ENCODE data around the gene ZNF407.

ZNF407 gene

GRCh38 chr18:74933930-74934329 is 336.3 kb downstream of the ZNF407 start:
- H3K27ac ChIP-seq (ENCODE audit: low read depth, low read length) = no peak overlapping the region
- H3K27me3 ChIP-seq (ENCODE audit: control insufficient read depth, insufficient read depth, low read length) = no peaks in the 10 kb centered on the region
- no peaks in the 10 kb centered on the region for H3K4me1 ChIP-seq (ENCODE audit: control insufficient read depth, insufficient read depth, low read length)
- no peak overlapping the region for H3K9ac ChIP-seq (ENCODE audit: low read length)
- H3K36me3 ChIP-seq (ENCODE audit: control insufficient read depth, insufficient read depth, low read length) = no peaks in the 10 kb centered on the region
- no peak overlapping the region for H3K4me3 ChIP-seq (ENCODE audit: low read length)

- no peak overlapping the region for H3K4me3 ChIP-seq (ENCODE audit: low read length)
- H3K27ac ChIP-seq (ENCODE audit: low read depth, low read length) = no peak overlapping the region
- no peak overlapping the region for H3K9ac ChIP-seq (ENCODE audit: low read length)
- H3K27me3 ChIP-seq (ENCODE audit: control insufficient read depth, insufficient read depth, low read length) = no peaks in the 10 kb centered on the region
- no peaks in the 10 kb centered on the region for H3K36me3 ChIP-seq (ENCODE audit: control insufficient read depth, insufficient read depth, low read length)
- H3K4me1 ChIP-seq (ENCODE audit: control insufficient read depth, insufficient read depth, low read length) = no peaks in the 10 kb centered on the region
Observed at GRCh38 chr18:74935434-74935833, 337.8 kb downstream of the ZNF407 start.

GRCh38 chr18:74936343-74936742 is 338.7 kb downstream of the ZNF407 start:
- Histone ChIP-seq H3K36me3 (ENCODE audit: control insufficient read depth, insufficient read depth, low read length) (no peaks in the 10 kb centered on the region), H3K9ac (ENCODE audit: low read length) (no peak overlapping the region), H3K27ac (ENCODE audit: low read depth, low read length) (no peak overlapping the region), H3K4me1 (ENCODE audit: control insufficient read depth, insufficient read depth, low read length) (no peaks in the 10 kb centered on the region), H3K4me3 (ENCODE audit: low read length) (no peak overlapping the region), H3K27me3 (ENCODE audit: control insufficient read depth, insufficient read depth, low read length) (no peaks in the 10 kb centered on the region)

- H3K4me1 ChIP-seq (ENCODE audit: control insufficient read depth, insufficient read depth, low read length) = no peaks in the 10 kb centered on the region
- no peak overlapping the region for H3K4me3 ChIP-seq (ENCODE audit: low read length)
- no peak overlapping the region for H3K27ac ChIP-seq (ENCODE audit: low read depth, low read length)
- H3K36me3 ChIP-seq (ENCODE audit: control insufficient read depth, insufficient read depth, low read length) = no peaks in the 10 kb centered on the region
- no peaks in the 10 kb centered on the region for H3K27me3 ChIP-seq (ENCODE audit: control insufficient read depth, insufficient read depth, low read length)
- no peak overlapping the region for H3K9ac ChIP-seq (ENCODE audit: low read length)
Observed at GRCh38 chr18:74937291-74937690, 339.6 kb downstream of the ZNF407 start.

- no peaks in the 10 kb centered on the region for H3K27me3 ChIP-seq (ENCODE audit: control insufficient read depth, insufficient read depth, low read length)
- no peak overlapping the region for H3K27ac ChIP-seq (ENCODE audit: low read depth, low read length)
- no peak overlapping the region for H3K9ac ChIP-seq (ENCODE audit: low read length)
- no peaks in the 10 kb centered on the region for H3K36me3 ChIP-seq (ENCODE audit: control insufficient read depth, insufficient read depth, low read length)
- H3K4me1 ChIP-seq (ENCODE audit: control insufficient read depth, insufficient read depth, low read length) = no peaks in the 10 kb centered on the region
- no peak overlapping the region for H3K4me3 ChIP-seq (ENCODE audit: low read length)
Observed at GRCh38 chr18:74940856-74941255, 343.2 kb downstream of the ZNF407 start.

- Histone ChIP-seq H3K4me3 (ENCODE audit: low read length) (no peak overlapping the region), H3K27ac (ENCODE audit: low read depth, low read length) (no peak overlapping the region), H3K4me1 (ENCODE audit: control insufficient read depth, insufficient read depth, low read length) (no peaks in the 10 kb centered on the region)
Observed at GRCh38 chr18:74942319-74942910, 344.7 kb downstream of the ZNF407 start.

GRCh38 chr18:74944676-74945075 is 347.0 kb downstream of the ZNF407 start:
- H3K27me3 ChIP-seq (ENCODE audit: control insufficient read depth, insufficient read depth, low read length) = no peaks in the 10 kb centered on the region
- no peak overlapping the region for H3K27ac ChIP-seq (ENCODE audit: low read depth, low read length)
- H3K9ac ChIP-seq (ENCODE audit: low read length) = no peak overlapping the region
- no peaks in the 10 kb centered on the region for H3K4me1 ChIP-seq (ENCODE audit: control insufficient read depth, insufficient read depth, low read length)
- no peaks in the 10 kb centered on the region for H3K36me3 ChIP-seq (ENCODE audit: control insufficient read depth, insufficient read depth, low read length)
- no peak overlapping the region for H3K4me3 ChIP-seq (ENCODE audit: low read length)

More at GRCh38 chr18:74942319-74942910, 344.7 kb downstream of the ZNF407 start:
- Histone ChIP-seq H3K27me3 (ENCODE audit: control insufficient read depth, insufficient read depth, low read length) (no peaks in the 10 kb centered on the region), H3K36me3 (ENCODE audit: control insufficient read depth, insufficient read depth, low read length) (no peaks in the 10 kb centered on the region), H3K9ac (ENCODE audit: low read length) (no peak overlapping the region)

GRCh38 chr18:74945774-74946545 is 348.3 kb downstream of the ZNF407 start:
- Histone ChIP-seq H3K27ac (ENCODE audit: low read depth, low read length) (no peak overlapping the region), H3K27me3 (ENCODE audit: control insufficient read depth, insufficient read depth, low read length) (no peaks in the 10 kb centered on the region), H3K9ac (ENCODE audit: low read length) (no peak overlapping the region), H3K4me3 (ENCODE audit: low read length) (no peak overlapping the region), H3K36me3 (ENCODE audit: control insufficient read depth, insufficient read depth, low read length) (no peaks in the 10 kb centered on the region), H3K4me1 (ENCODE audit: control insufficient read depth, insufficient read depth, low read length) (peaks cover under 1% of the 10 kb centered on the region)

- H3K4me3 ChIP-seq (ENCODE audit: low read length) = no peak overlapping the region
- H3K4me1 ChIP-seq (ENCODE audit: control insufficient read depth, insufficient read depth, low read length) = peaks cover 5% of the 10 kb centered on the region
- no peak overlapping the region for H3K27ac ChIP-seq (ENCODE audit: low read depth, low read length)
- no peak overlapping the region for H3K9ac ChIP-seq (ENCODE audit: low read length)
- no peaks in the 10 kb centered on the region for H3K36me3 ChIP-seq (ENCODE audit: control insufficient read depth, insufficient read depth, low read length)
- no peaks in the 10 kb centered on the region for H3K27me3 ChIP-seq (ENCODE audit: control insufficient read depth, insufficient read depth, low read length)
Observed at GRCh38 chr18:74946646-74947375, 349.1 kb downstream of the ZNF407 start.

GRCh38 chr18:74947417-74947816 is 349.7 kb downstream of the ZNF407 start:
- Histone ChIP-seq H3K27ac (ENCODE audit: low read depth, low read length) (no peak overlapping the region), H3K9ac (ENCODE audit: low read length) (no peak overlapping the region)

GRCh38 chr18:74947875-74948274 is 350.2 kb downstream of the ZNF407 start:
- Histone ChIP-seq H3K9ac (ENCODE audit: low read length) (no peak overlapping the region), H3K4me3 (ENCODE audit: low read length) (no peak overlapping the region), H3K27me3 (ENCODE audit: control insufficient read depth, insufficient read depth, low read length) (no peaks in the 10 kb centered on the region), H3K27ac (ENCODE audit: low read depth, low read length) (no peak overlapping the region), H3K36me3 (ENCODE audit: control insufficient read depth, insufficient read depth, low read length) (no peaks in the 10 kb centered on the region), H3K4me1 (ENCODE audit: control insufficient read depth, insufficient read depth, low read length) (peaks cover 5% of the 10 kb centered on the region)

More at GRCh38 chr18:74947417-74947816, 349.7 kb downstream of the ZNF407 start:
- Histone ChIP-seq H3K4me1 (ENCODE audit: control insufficient read depth, insufficient read depth, low read length) (peaks cover 5% of the 10 kb centered on the region), H3K27me3 (ENCODE audit: control insufficient read depth, insufficient read depth, low read length) (no peaks in the 10 kb centered on the region), H3K4me3 (ENCODE audit: low read length) (no peak overlapping the region), H3K36me3 (ENCODE audit: control insufficient read depth, insufficient read depth, low read length) (no peaks in the 10 kb centered on the region)

- H3K27ac ChIP-seq (ENCODE audit: low read depth, low read length) = no peak overlapping the region
- no peak overlapping the region for H3K4me3 ChIP-seq (ENCODE audit: low read length)
- H3K9ac ChIP-seq (ENCODE audit: low read length) = no peak overlapping the region
- peaks cover 5% of the 10 kb centered on the region for H3K4me1 ChIP-seq (ENCODE audit: control insufficient read depth, insufficient read depth, low read length)
- H3K27me3 ChIP-seq (ENCODE audit: control insufficient read depth, insufficient read depth, low read length) = no peaks in the 10 kb centered on the region
- H3K36me3 ChIP-seq (ENCODE audit: control insufficient read depth, insufficient read depth, low read length) = no peaks in the 10 kb centered on the region
Observed at GRCh38 chr18:74949611-74950010, 351.9 kb downstream of the ZNF407 start.
